H9 (cell line): ENCODE data around the gene KDM4F. TPM values are rescaled to one million over a fixed set of nuclear protein-coding genes. Genes with fewer than 3 reads are reported as not detected.

Source experiments
- DNase-seq: peaks from one replicate; pipeline ENCODE4 v3.0.0-alpha.2; 2017
- H2AFZ ChIP-seq: one replicate; pipeline ENCODE4 v1.6.1; 2013; ENCODE audit warnings: mild to moderate bottlenecking, low read length, control low read depth, moderate library complexity
- H2AK5ac ChIP-seq: 2 replicates; pipeline ENCODE4 v1.6.1; 2013; ENCODE audit warnings: low read length, control low read depth, mixed read lengths; ENCODE audit not compliant: insufficient read length
- H2BK120ac ChIP-seq: one replicate; pipeline ENCODE4 v1.6.1; 2013; ENCODE audit warnings: low read depth, mild to moderate bottlenecking, low read length, control low read depth, inconsistent platforms; ENCODE audit not compliant: poor library complexity, severe bottlenecking
- H2BK12ac ChIP-seq: 2 replicates; pipeline ENCODE4 v1.6.1; 2013; ENCODE audit warnings: low read length, control low read depth, mixed read lengths, low read depth; ENCODE audit not compliant: insufficient read length
- H2BK15ac ChIP-seq: 2 replicates; pipeline ENCODE4 v1.6.1; 2013; ENCODE audit warnings: low read depth, low read length, control low read depth
- H2BK20ac ChIP-seq: one replicate; pipeline ENCODE4 v1.6.1; 2013; ENCODE audit warnings: low read depth, mild to moderate bottlenecking, low read length, control low read depth, inconsistent platforms; ENCODE audit not compliant: poor library complexity, severe bottlenecking
- H2BK5ac ChIP-seq: 2 replicates; pipeline ENCODE4 v1.6.1; 2013; ENCODE audit warnings: low read length, control low read depth, mixed read lengths; ENCODE audit not compliant: insufficient read length
- H3K14ac ChIP-seq: 2 replicates; pipeline ENCODE4 v1.6.1; 2013; ENCODE audit warnings: low read length, control low read depth; ENCODE audit not compliant: insufficient read depth
- H3K18ac ChIP-seq: 2 replicates; pipeline ENCODE4 v1.6.1; 2013; ENCODE audit warnings: low read depth, mild to moderate bottlenecking, mixed read lengths, low read length, control low read depth; ENCODE audit not compliant: insufficient read length
- H3K23ac ChIP-seq: 2 replicates; pipeline ENCODE4 v1.6.1; 2013; ENCODE audit warnings: low read length, control low read depth, mixed read lengths, low read depth; ENCODE audit not compliant: insufficient read length
- H3K23me2 ChIP-seq: 2 replicates; pipeline ENCODE4 v1.6.1; 2013; ENCODE audit warnings: low read depth, mild to moderate bottlenecking, mixed read lengths, low read length, control low read depth; ENCODE audit not compliant: insufficient read length, poor library complexity, severe bottlenecking
- H3K27ac ChIP-seq: 2 replicates; pipeline ENCODE4 v1.5.1; 2013; ENCODE audit warnings: low read length, control low read depth, mixed read lengths, low read depth; ENCODE audit not compliant: insufficient read length
- H3K27me3 ChIP-seq: 2 replicates; pipeline ENCODE4 v1.6.1; 2013; ENCODE audit warnings: low read length, control low read depth, inconsistent platforms; ENCODE audit not compliant: insufficient read depth
- H3K4ac ChIP-seq: 2 replicates; pipeline ENCODE4 v1.6.1; 2013; ENCODE audit warnings: low read depth, mild to moderate bottlenecking, control low read depth, inconsistent platforms, low read length, moderate library complexity
- H3K4me1 ChIP-seq: 2 replicates; pipeline ENCODE4 v1.6.1; 2013; ENCODE audit warnings: low read length, control low read depth, inconsistent platforms; ENCODE audit not compliant: insufficient read depth
- H3K4me2 ChIP-seq: 2 replicates; pipeline ENCODE4 v1.6.1; 2013; ENCODE audit warnings: low read length, control low read depth, mixed read lengths; ENCODE audit not compliant: insufficient read length, insufficient read depth
- H3K56ac ChIP-seq: 2 replicates; pipeline ENCODE4 v1.6.1; 2013; ENCODE audit warnings: low read depth, mild to moderate bottlenecking, mixed read lengths, low read length, control low read depth; ENCODE audit not compliant: insufficient read length
- H3K79me1 ChIP-seq: 2 replicates; pipeline ENCODE4 v1.6.1; 2013; ENCODE audit warnings: low read depth, mild to moderate bottlenecking, moderate library complexity, low read length, control low read depth, inconsistent platforms; ENCODE audit not compliant: insufficient read depth, poor library complexity, severe bottlenecking
- H3K79me2 ChIP-seq: 2 replicates; pipeline ENCODE4 v1.6.1; 2013; ENCODE audit warnings: low read length, control low read depth, inconsistent platforms; ENCODE audit not compliant: insufficient read depth
- H3K9ac ChIP-seq: 2 replicates; pipeline ENCODE4 v1.6.1; 2013; ENCODE audit warnings: low read length, control low read depth, mixed read lengths; ENCODE audit not compliant: insufficient read length; ENCODE audit errors: extremely low read depth
- H3K9me3 ChIP-seq: one replicate; pipeline ENCODE4 v1.6.1; 2013; ENCODE audit warnings: low read depth, low read length, inconsistent platforms; ENCODE audit not compliant: control insufficient read depth
- H3T11ph ChIP-seq: one replicate; pipeline ENCODE4 v1.6.1; 2013; ENCODE audit warnings: mild to moderate bottlenecking, low read length, control low read depth, inconsistent platforms
- H4K20me1 ChIP-seq: one replicate; pipeline ENCODE4 v1.6.1; 2013; ENCODE audit not compliant: control insufficient read depth, insufficient read length, insufficient read depth
- H4K5ac ChIP-seq: 2 replicates; pipeline ENCODE4 v1.6.1; 2013; ENCODE audit warnings: low read depth, mild to moderate bottlenecking, mixed read lengths, low read length, control low read depth; ENCODE audit not compliant: insufficient read length
- H4K8ac ChIP-seq: replicated peaks from 2 replicates; pipeline ENCODE4 v1.6.1; 2013; ENCODE audit warnings: low read length, control low read depth, mixed read lengths, low read depth; ENCODE audit not compliant: insufficient read length
- H4K91ac ChIP-seq: 2 replicates; pipeline ENCODE4 v1.6.1; 2013; ENCODE audit warnings: low read depth, mild to moderate bottlenecking, moderate library complexity, mixed read lengths, low read length, control low read depth; ENCODE audit not compliant: insufficient read length
- H3K27ac Mint-ChIP-seq, 3 experiments: 2 replicates in 2 of 3; 3 replicates in 1 of 3; pipeline ENCODE4 v1.8.0; 2020 to 2021; ENCODE audit warnings: mixed read lengths in 3 of 3, mild to moderate bottlenecking in 1 of 3, moderate library complexity in 1 of 3
- H3K27me3 Mint-ChIP-seq: 2 replicates; pipeline ENCODE4 v1.8.0; 2021; ENCODE audit warnings: low read depth, mild to moderate bottlenecking, moderate library complexity, mixed read lengths
- H3K36me3 Mint-ChIP-seq, 3 experiments: 2 replicates in 2 of 3; 3 replicates in 1 of 3; pipeline ENCODE4 v1.8.0; 2020 to 2021; ENCODE audit warnings: low read depth in 3 of 3, mixed read lengths in 3 of 3; ENCODE audit not compliant: insufficient read depth in 1 of 3
- H3K4me1 Mint-ChIP-seq, 2 experiments: 2 replicates each; pipeline ENCODE4 v1.8.0; 2020; ENCODE audit warnings: mixed read lengths in 2 of 2
- H3K4me3 Mint-ChIP-seq, 2 experiments: 2 replicates in 1 of 2; 3 replicates in 1 of 2; pipeline ENCODE4 v1.8.0; 2020 to 2021; ENCODE audit warnings: mild to moderate bottlenecking in 2 of 2, mixed read lengths in 2 of 2, moderate library complexity in 1 of 2
- H3K9me3 Mint-ChIP-seq, 2 experiments: 2 replicates in 1 of 2; 3 replicates in 1 of 2; pipeline ENCODE4 v1.8.0; 2020; ENCODE audit warnings: mild to moderate bottlenecking in 2 of 2, mixed read lengths in 2 of 2, moderate library complexity in 1 of 2
- total RNA-seq: library from RNA; stranded (reverse); gene quantifications from 2 replicates; pipeline ENCODE4 v1.2.1, GENCODE V29; 2021
- TF ChIP-seq, protein P1 (sequence below): fragments of 200-600 bp; sonication (generic); conservative IDR thresholded peaks from 3 replicates; pipeline ENCODE4 v1.8.0; 2021; ENCODE audit warnings: antibody characterized with exemption, mild to moderate bottlenecking

Gene KDM4F
- total RNA-seq, 1 experiment from 2014 or later, result not detected

- Histone ChIP-seq H3K18ac (no peak overlapping the region), H2AK5ac (no peak overlapping the region), H2BK5ac (no peak overlapping the region), H3K27ac (no peak overlapping the region), H4K91ac (no peak overlapping the region), H3K14ac (no peak overlapping the region), H3K23ac (no peak overlapping the region), H3K9me3 (no peaks in the 10 kb centered on the region), H2BK120ac (no peak overlapping the region), H3K79me2 (no peaks in the 10 kb centered on the region), H4K5ac (no peak overlapping the region), H3K27me3 (no peaks in the 10 kb centered on the region), H2AFZ (no peak overlapping the region), H3K4me1 (no peaks in the 10 kb centered on the region), H3T11ph (no peak overlapping the region), H3K79me1 (no peaks in the 10 kb centered on the region), H3K23me2 (no peaks in the 10 kb centered on the region), H3K56ac (no peak overlapping the region), H4K20me1 (no peaks in the 10 kb centered on the region), H2BK20ac (no peak overlapping the region), H2BK12ac (no peak overlapping the region), H3K4me2 (no peak overlapping the region), H3K9ac (no peak overlapping the region), H3K4ac (no peak overlapping the region), H2BK15ac (no peak overlapping the region), H4K8ac (no peak overlapping the region)
- peaks cover 0 to 7% (median 0%) of the 10 kb centered on the region in 3 experiments; a peak in 2 of 7 replicates for H3K36me3 Mint-ChIP-seq
- H3K9me3 Mint-ChIP-seq, result no peaks in the 10 kb centered on the region; a peak in 1 of 5 replicates
- no peak overlapping the region for H3K4me3 Mint-ChIP-seq
- TF ChIP-seq, protein P1, sequence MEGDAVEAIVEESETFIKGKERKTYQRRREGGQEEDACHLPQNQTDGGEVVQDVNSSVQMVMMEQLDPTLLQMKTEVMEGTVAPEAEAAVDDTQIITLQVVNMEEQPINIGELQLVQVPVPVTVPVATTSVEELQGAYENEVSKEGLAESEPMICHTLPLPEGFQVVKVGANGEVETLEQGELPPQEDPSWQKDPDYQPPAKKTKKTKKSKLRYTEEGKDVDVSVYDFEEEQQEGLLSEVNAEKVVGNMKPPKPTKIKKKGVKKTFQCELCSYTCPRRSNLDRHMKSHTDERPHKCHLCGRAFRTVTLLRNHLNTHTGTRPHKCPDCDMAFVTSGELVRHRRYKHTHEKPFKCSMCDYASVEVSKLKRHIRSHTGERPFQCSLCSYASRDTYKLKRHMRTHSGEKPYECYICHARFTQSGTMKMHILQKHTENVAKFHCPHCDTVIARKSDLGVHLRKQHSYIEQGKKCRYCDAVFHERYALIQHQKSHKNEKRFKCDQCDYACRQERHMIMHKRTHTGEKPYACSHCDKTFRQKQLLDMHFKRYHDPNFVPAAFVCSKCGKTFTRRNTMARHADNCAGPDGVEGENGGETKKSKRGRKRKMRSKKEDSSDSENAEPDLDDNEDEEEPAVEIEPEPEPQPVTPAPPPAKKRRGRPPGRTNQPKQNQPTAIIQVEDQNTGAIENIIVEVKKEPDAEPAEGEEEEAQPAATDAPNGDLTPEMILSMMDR, result no peak
- DNase-seq, result no peak
- H3K27ac Mint-ChIP-seq, result no peak overlapping the region
- H3K27me3 Mint-ChIP-seq, result peaks cover 12% of the 10 kb centered on the region
- no peaks in the 10 kb centered on the region for H3K4me1 Mint-ChIP-seq
Observed at GRCh38 chr11:95003716-95004115, 45.5 kb upstream of the KDM4F start.
